GM12874 (cell line): ENCODE results near the gene RNF26.

ENCODE experiments used
- CTCF ChIP-seq: IDR thresholded peaks from 2 replicates; pipeline ENCODE4 v1.5.1; 2011; ENCODE audit warnings: low read depth, mild to moderate bottlenecking, control low read depth, low read length, moderate library complexity; ENCODE audit not compliant: insufficient read depth

The RNF26 gene

GRCh38 chr11:119332111-119332765, 2.1 kb upstream of the RNF26 start:
- TF ChIP-seq CTCF = no peak

GRCh38 chr11:119335091-119335654, 846 bp downstream of the RNF26 start:
- TF ChIP-seq CTCF = no peak

GRCh38 chr11:119335655-119336543, 1.6 kb downstream of the RNF26 start:
- no peak for TF ChIP-seq CTCF

- no peak for TF ChIP-seq CTCF
These were observed 2.6 kb downstream of the RNF26 start for GRCh38 chr11:119336744-119337469.

GRCh38 chr11:119337581-119338317, 3.4 kb downstream of the RNF26 start:
- no peak for TF ChIP-seq CTCF

GRCh38 chr11:119338318-119338890, 4.1 kb downstream of the RNF26 start:
- peak; percentile 81 for TF ChIP-seq CTCF
